Suppressor macrophage treated with lipopolysaccharide for 1 hour (primary cell): ENCODE results near the gene UBAC2.
A peak's percentile ranks its signal among the peaks of the same experiment; 100 is the strongest.
"Not testable (repeated sequence)": the region's sequence is repeated elsewhere in the genome, so short reads cannot be mapped to it uniquely, and the experiment has no call there.

Experiments
- DNase-seq, 3 donors: peaks; one replicate each; pipeline ENCODE4 v3.0.0-alpha.2; 2020 to 2022

Gene UBAC2

DNA sequence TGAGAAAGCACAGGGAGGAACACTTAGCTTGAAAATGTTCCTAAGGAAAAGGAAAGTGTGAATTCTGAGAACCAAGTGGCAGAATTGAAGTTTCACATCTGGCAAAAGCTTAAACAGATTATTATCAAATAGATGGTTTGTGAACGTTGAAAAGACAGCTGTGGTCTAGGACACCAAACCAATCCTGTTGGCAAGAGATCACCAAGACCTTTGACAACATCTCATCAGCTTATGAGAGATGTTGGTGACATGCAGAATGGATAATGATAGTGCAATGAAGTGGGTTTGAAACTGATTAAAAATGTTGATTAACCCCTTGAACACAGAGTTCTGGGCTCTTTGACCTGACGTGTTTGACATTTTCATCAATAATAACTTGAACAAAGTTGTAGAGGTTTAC lies 181.1 kb downstream of the UBAC2 start:
- DNase-seq, result no peak

DNA sequence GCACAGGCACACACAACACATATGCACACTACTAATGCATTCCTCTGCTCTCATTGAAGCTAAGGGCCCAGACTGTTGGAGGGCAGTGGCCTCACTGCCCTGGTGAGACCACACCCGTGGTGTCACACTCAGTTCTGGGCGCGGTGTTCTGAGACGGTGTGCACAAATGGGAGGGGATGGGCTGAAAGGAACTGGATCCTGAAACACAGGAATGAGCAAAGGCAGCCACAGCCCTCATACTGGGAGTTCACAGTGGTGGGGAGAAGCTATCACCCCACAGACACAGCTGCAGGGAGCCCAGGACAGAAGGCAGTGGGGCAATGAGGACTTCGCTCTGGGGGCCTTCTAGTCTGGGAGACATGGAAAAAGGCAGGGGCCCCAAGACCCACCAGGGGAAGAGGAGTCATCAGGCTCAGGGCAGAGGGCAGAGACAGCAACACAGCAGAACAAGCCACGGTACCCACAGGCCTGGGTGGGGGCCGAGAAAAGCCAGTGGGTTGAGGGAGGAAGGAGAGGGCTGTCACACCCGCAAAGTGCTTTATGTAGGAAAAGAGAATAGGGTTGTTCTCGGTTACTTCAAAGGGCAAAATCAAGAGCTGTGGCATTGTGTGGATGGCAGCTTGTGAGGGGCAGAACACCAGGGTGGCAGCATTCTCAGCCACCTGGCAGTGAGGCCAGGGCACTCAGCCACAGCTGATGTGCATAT lies 181.9 kb downstream of the UBAC2 start:
- DNase-seq, result no peak

DNA sequence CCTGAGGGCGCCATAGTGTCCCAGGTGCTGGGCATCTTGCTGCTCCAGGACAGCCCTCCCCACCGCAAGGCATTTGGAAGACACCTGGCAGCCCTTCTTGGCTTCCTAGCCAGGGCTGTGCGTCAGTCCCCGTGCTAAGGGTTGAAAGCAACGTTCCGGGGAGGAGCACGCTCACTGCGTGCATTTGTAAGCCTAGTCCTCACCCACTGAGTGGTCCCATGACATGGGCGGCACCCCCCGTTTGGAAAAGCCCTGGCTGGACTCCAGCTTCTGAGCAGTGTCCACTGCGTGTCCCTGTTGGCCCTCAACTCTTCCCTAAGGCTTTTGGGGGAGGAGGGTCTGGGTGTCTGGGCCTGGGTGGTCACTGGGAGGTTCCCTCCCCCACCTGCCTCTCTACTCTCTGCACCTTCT lies 182.9 kb downstream of the UBAC2 start:
- no peak for DNase-seq

DNA sequence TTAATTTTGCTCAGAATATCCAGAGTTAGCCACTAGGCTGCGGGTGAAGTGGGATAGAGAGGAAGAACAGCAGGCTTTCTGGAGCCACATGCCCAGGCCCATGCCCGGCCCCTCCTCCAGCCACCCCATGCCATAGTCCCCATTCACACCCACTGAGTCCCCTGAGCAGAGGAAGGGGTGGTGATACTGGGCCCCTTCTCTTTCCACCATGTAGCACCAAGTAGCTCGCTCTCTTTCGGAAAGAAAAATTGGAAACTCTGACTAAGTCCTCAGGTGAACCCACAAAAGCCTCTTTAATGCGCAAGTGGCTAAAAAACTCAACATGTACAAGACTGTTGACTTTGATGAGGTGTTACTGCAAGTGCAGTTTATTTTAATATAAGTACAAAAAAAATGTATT lies 183.3 kb downstream of the UBAC2 start:
- no peak for DNase-seq

DNA sequence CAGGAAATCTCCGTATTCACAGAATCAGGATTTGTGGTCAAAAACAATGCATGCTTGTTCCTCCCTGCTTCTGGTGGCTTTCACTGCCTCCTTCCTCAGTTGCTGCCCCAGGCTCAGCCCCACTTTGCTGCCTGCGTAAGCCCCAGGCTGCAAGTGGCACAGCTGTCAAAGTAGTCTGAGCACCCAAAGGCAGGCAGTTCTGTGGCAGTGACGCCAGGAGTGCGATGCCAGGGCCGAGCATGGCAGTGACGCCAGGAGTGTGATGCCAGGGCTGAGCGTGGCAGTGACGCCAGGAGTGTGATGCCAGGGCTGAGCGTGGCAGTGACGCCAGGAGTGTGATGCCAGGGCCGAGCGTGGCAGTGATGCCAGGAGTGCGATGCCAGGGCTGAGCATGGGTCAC lies 183.8 kb downstream of the UBAC2 start:
- no peak for DNase-seq

DNA sequence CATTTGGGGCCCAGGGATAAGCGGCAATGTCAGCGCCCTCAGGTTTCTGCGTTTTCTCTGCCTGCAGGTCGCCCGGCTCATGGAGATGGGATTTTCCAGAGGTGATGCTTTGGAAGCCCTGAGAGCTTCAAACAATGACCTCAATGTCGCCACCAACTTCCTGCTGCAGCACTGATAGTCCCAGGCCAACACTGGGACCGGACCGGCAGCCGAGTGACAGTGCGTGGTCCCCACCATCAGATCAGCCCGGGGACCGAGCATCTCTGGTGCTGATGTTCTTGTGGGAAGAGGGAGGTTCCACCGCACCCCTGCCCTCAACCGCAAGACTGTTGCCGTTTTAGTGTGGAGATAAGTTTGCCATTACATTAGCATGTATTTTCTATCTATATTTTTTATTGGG lies 184.5 kb downstream of the UBAC2 start:
- no peak for DNase-seq

DNA sequence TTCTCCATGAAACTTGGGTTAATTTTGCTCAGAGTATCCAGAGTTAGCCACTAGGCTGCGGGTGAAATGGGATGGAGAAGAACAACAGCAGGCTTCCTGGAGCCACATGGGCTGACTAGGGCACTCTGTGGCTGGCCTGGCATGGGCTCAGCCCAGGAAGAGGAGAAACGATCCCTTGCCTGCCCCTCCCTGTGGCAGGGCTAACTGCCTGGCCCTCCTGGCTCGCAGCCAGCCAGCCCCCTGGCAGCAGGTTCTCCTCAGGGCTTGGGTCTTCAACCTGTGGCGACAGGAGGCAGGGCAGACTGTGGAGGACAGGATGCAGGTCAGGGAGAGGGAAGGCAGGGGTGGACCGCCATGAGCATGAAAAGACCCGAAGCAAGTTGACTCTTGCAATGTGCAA lies 185.3 kb downstream of the UBAC2 start:
- no peak for DNase-seq

DNA sequence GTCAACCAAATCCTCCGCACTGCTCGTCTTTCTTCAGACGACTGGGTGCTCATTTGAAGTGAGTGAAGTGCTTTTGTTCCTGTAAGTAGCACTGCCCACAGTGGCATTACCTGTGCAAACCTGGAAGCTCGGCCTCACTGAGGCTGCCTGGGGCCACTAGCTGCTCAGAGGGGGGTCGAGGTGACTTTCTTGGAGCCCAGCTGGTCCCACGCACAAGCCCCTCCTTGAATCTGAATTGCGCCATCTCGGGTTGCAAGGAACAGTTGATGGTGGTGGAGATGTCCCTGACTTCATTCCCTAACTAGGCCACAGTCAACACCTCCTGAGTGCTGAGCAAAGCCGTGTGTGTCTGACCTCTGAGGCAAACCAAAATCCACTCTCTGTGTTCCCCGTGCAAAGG lies 185.8 kb downstream of the UBAC2 start:
- no peak for DNase-seq

DNA sequence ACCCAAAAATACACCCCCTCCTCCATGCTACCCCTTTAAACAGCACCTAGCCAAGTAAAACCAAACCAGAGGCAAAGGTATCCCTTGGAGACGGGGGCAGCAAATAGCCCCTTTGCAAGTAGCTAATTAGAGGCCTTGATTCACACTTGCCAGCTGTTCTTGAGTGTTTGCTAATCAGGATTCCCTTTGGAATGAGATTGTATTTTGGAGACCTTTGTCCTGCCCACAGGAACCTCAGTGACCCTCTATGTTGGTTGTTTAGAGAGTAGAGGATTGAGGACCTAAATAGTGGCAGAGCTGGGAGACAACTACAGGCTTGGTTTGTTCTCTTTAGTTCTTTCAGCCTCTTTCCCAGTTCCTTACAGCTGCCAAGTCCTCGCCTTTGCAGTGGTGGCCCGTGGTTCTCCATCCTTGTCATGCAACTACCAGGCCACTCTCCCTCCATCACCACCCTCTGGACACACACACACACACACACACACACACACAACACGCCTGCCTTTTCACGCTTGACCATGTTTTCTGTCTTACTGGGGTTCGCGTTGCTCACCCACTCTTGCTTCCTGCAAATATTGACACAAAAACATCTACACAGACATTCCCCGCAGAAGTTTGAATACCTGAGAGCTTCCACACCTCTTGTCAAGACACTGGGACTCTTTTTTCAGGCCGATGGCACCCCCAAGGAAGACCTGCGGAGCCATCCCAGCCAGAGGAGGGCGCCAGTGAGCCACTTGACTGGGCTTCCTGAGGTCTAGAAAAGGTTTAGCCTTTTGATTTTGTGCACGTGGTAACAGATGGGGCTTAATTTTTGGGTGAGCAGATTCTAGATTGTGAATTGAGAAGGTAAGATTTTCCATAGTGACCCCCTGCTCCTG lies 186.5 kb downstream of the UBAC2 start:
- DNase-seq, result peak; percentile 87 to 93 (median 89)

DNA sequence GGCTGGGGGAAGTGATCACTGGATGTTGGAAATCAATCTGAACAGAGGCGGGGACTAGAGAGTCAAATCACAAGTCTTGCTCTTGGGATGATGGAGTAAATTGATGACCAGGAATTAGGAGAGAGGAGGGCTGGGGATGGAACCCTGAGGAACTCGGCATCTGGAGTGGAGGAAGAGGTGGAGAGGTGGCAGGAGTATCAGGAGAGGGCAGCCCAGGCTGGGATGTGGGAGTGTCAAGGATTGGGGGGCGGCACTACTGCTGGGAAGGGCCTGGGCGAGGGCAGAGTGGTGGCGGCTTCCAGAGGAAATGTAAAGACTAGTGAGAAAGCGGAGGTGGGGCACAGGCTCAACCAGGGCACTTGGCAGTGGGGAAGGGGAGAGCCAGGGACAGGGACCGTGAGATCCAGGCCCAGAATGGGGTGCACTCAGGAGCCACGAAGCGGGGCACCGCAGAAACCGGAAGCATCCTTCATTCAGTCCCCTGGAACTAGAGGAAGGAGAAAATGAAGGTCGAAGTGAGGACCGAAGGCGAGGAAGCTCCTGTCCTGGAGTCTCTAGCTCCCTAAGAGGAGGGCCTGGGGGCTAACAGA lies 187.8 kb downstream of the UBAC2 start:
- DNase-seq, result no peak

DNA sequence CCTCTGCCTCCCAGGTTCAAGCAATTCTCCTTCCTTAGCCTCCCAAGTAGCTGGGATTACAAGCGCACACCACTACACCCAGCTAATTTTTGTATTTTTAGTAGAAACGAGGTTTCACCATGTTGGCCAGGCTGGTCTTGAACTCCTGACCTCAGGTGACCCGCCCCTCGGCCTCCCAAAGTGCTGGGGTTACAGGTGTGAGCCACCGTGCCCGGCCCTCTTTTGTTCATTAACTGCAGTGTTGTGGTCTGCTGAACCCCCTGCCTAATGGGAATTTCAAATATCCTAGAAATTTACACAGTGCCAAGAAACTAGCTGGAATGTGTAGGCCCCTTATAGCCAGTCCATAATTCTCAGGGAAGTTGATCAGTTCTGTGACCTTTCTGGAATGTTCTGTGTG lies 188.4 kb downstream of the UBAC2 start:
- not testable (repeated sequence) for DNase-seq

DNA sequence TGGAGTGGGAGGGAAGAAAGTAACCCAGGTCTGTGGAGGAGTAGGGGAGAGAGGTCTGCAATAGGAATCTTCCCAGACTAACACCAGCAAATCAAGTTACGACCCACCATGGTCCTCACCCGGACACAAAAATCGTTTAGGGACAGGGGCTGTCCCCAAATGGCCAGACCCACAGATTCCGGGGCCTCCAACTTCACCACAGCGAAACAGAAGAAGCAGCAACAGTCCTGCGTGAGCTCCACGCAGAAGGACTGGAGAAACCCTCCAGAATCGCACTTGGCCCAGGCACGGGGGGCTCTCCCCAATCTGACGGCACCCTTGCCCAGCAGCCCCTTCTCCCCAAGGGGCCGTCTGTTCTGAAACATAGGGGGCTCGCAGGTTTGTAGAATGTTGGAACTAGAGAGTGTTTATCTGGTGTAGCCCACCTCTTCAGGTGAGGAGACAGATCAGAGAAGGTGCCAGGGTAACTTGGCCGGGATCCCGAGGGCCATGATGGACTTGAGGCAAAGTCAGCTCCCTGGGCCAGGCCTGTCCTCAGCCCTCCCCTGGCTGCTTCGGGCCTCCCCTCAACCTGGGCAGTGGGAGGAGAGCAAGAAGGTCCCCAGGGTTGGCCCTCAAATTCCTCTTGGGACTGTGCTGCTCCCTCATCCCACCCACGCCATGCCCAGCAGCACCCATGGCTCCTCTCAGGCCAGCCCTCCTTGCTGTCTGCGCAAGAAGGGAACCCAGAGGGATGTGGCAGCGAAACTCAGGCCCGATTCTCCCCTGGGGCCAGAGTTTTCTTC lies 189.1 kb downstream of the UBAC2 start:
- DNase-seq, result no peak

DNA sequence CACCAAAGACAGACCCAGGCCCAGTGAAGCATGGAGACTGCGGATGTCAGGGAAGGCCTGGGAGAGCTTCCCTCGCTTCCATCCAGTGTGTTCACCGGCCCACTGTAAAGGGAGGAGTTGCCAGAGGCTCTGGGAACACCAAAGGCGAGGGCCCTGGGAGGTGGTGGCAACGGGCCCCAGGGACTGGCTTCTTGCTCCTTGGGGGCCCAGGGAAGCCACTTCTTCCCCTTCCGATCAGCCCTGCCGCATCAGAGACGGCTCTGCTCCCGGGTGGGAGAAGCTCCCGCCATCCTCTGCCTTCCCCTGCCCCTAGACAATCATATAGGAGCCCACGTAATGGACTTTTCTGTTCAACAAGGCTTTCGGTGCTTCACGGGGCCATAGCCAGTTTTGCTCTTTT lies 189.9 kb downstream of the UBAC2 start:
- DNase-seq, result no peak

DNA sequence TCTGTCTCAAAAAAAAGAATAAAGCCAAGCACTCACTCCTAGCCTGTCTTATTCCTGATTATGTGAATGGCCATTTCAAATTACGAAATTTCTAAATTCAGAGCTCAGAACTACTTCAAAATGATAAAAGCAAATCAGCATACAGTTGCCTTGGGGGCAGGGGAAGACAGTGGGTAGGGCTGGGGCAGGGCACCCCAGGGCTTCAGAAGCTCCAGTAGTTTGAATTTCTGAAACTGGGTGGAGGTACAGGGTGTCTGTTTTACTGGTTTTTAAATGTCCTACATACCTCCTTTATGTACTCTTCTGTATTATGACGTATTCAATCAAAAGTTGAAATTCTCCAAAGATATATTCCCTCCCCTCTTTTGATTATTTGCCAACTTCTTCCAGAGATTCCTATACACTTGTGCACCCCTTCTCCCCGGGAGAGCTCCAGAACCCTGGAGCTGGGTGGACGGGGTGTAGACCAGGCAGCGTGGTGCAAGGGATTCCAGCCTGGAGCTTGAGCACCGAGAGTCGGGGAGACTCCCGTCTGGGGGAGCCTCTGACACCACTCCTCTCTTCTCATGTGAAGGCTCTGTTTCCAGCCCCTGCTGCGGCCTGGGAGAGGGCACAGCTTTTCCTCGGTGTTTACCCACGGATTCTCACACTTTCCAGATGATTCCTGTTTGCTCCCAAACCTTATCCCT lies 191.3 kb downstream of the UBAC2 start:
- DNase-seq, result no peak

DNA sequence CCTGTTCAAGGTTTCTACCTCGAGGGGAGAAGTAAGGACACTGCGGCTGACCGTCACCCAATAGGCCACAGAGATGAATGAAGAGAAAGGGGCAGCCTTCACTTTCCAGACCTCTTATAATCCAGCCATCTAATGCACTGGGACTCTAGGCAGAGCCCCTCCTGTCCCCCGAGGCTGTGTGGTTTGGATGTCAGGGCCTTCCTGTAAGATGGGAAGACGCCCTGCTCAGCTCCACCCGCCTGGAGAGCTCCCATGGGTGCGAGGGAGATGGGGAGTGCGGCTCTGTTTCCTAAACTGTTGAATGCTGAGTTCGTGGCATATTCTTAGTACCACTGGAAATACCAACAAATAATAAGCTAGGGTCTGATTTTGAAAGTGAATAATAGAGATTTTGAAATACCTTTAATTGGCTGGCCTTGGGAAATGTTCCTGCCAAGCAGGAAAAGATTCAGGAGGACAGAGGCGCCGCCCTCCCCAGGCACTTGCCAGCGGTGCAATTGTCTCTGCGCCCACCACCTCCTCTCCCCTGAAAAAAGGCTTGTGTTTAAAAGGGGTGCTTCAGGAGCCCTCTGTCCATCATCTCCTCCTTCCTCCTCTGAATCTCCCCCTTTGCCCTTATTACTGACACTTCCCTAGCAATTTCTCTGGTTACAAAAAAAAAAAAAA lies 191.9 kb downstream of the UBAC2 start:
- DNase-seq, result no peak

DNA sequence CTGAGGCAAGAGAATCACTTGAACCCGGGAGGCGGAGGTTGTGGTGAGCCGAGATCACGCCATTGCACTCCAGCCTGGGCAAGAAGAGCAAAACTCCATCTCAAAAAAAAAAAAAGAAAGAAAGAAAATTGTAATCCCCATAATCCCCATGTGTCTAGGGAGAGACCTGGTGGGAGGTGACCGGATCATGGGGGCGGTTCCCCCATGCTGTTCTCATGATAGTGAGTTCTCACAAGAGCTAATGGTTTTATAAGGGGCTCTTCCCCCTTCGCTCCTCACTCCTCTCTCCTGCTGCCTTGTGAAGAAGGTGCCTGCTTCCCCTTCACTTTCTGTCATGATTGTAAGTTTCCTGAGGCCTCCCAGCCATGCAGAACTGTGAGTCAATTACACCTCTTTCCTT lies 192.7 kb downstream of the UBAC2 start:
- not testable (repeated sequence) for DNase-seq

DNA sequence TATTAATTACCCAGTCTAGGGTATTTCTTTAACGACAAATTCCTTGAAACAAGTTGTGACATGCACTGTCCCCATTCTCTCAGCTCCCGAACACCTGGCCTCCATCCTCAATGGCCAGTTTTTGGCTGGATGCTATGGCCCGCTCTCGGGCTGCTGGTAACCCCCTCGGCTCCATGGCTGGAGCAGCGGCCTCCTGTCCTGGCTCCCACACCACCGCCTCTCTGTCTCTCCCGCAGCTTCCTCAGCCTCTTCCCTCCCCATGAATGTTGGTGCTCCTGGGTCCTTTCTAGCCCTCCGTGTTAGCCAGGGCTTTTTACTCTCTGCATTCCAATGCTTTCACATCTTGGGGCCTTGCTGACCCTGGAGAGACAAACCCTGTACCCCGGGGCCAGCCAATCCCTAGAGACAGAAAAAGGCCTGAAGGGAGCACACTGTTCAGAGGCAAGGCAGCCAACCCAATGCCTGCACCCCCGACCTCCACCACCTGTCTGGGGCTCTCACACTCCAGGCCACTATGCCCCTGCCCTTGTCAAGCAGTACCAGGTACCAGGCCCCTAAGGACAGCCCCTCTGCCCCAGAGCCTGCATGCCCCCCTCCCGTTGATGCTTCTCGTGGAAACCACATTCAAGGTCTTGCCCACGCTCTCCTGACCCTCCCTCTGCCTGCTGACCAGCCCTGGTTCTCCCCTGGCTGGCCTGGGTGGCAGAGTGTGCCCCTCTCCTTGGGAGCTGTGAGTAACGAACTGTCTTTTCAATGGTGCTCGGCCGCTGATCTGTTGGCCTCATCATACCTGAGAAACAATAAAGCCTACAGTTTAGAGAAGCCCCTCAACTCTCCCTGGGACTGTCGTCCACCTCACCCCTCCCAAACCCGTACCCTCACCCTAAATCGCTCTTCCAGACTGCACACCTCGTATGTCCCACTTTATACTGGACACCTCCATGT lies 193.4 kb downstream of the UBAC2 start:
- no peak for DNase-seq

DNA sequence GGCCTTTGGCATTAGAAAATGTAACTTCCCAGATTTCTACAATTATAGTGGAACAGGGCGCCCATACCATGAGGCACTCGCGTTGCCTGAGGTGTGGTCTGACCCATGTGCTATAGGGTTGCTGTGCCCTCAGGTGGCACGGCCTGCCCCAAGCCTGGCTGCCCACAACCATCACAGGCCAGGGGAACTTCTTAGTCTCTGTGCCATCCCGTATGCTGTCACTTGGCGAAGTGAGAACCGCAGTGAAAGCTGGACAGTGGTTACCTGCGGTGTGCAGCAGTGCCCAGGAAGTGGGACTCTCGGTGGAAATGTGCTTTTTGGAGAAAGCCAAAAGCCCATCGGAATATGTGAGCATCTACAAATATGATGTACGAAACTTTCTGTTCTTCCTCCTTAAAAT lies 194.8 kb downstream of the UBAC2 start:
- DNase-seq, result no peak

DNA sequence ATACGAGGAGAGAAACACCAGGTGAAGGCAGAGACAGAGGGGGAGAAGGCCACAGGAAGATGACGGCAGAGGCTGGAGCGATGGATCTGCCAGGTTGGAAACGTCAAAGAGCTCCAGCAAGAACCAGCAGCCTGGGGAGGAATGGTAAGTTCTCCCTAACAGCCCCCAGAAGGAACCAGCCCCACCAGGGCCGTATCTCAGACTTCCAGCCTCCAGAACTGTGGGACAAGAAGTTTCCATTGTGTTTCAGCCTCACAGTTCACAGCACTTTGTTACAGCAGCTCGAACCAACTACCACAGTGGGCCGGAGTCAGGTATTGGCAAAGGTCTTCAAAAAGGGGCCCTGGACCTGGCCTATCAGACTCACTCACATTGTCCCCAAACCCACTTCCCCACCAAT lies 195.8 kb downstream of the UBAC2 start:
- DNase-seq, result no peak

DNA sequence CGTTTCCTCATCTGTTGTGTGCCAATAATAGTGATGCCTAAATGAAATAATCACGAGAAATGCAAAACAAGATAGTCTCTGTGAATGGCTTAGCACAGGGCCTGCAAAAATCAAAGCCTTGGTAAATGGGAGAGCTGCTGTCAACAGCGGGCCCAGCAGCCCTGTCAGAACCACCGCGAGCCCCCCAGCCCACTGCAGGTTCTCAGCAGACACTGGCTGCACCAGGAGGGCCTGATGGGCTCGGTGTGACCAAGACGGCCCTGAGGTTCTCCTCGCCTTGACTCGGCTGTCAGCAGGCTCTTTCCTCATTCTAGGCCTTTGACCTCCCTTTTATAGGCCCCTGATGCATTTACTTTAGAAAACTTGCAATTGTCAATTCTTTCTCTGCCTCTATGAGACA lies 197.4 kb downstream of the UBAC2 start:
- no peak for DNase-seq
